Right cardiac atrium (tissue), 5 donors: ENCODE data around the gene MEF2A. TPM values are rescaled to one million over a fixed set of nuclear protein-coding genes. Genes with fewer than 3 reads are reported as not detected.

ENCODE experiments used
- ATAC-seq, 2 donors: fragments of 200-7000 bp; cut with Tn5 transposase; one replicate each; pipeline versions ENCODE4 v1.8.0 to v1.9.1; 2020; ENCODE audit warnings: moderate library complexity in 2 of 2, mild to moderate bottlenecking in 1 of 2
- DNase-seq, 3 donors: peaks; one replicate each; pipeline ENCODE4 v3.0.0-alpha.2; 2020
- H3K27ac ChIP-seq: one replicate; pipeline ENCODE4 v1.5.1; 2013; ENCODE audit warnings: mild to moderate bottlenecking, low read length, control low read depth, moderate library complexity
- H3K27me3 ChIP-seq: one replicate; pipeline ENCODE4 v1.6.1; 2013; ENCODE audit not compliant: control insufficient read depth, insufficient read depth
- H3K4me1 ChIP-seq: one replicate; pipeline ENCODE4 v1.6.1; 2013; ENCODE audit warnings: low read length; ENCODE audit not compliant: control insufficient read depth, insufficient read depth
- H3K4me3 ChIP-seq: one replicate; pipeline ENCODE4 v1.5.1; 2013; ENCODE audit warnings: low read length, control low read depth
- H3K9me3 ChIP-seq: one replicate; pipeline ENCODE4 v1.6.1; 2013; ENCODE audit warnings: low read length; ENCODE audit not compliant: control insufficient read depth
- WGBS: extraction: QIAGEN DNeasy Blood & Tissue Kit; methylation state at CpG from one replicate; pipeline ENCODE4 v1.1.7; 2013; 5-methylcytosine and 5-hydroxymethylcytosine counted together
- intact Hi-C, 4 donors: fragments of 100-400 bp; cut with DNase I; formaldehyde crosslinking; loops; one replicate each; pipeline versions ENCODE4 v1.11.0 to v1.14.0; 2022 to 2023
- polyA plus RNA-seq: library from polyadenylated mRNA; stranded (reverse); fragments of 200-250 nt; gene quantifications from one replicate; pipeline ENCODE4 v1.2.3, GENCODE V29; 2013
- total RNA-seq, 4 donors: library from RNA; stranded (reverse); fragmentation: NEBNext Ultra II Directional; extraction: Animal tissue kit (Norgen Biotek cat#: 25700); gene quantifications; one replicate each; pipeline ENCODE4 v1.2.1, GENCODE V29; 2021
- donor health status: healthy with polysubstance abuse.
- donor health status: DM: no; HTN: yes; CAD: no.
- donor health status: DM: no; HTN: no; CAD: no.
- donor health status: DM: no; HTN: yes; CAD: no; lungs with severe emphysema.
- donor health status: DM: yes; HTN: yes; CAD: no.

Gene MEF2A
- total and polyA plus RNA-seq, 5 donors, result 65.9 to 177 (median 172) TPM

DNA sequence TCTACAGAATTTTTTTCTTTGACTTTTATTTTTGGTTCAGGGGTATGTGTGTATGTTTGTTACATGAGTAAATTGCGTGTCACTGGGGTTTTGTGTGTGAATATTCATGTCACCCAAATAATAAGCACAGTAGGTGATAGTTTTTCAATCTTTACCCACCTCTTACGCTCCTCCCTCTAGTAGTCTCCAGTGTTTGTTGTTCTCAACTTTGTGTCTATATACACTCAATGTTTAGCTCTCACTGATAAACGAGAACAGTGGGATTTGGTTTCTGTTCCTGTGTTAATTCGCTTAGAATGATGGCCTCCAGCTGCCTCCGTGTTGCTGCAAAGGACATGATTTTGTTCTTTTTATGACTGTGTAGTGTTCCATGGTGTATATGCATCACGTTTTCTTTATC, 54.4 kb downstream of the MEF2A start:
- no peak overlapping the region for H3K4me3 ChIP-seq
- WGBS, result 78% methylated on average over 6 of the region's 6 CpGs
- no peaks in the 10 kb centered on the region for H3K27me3 ChIP-seq
- DNase-seq, result no peak
- H3K27ac ChIP-seq, result no peak overlapping the region
- ATAC-seq, result no peak
- no peaks in the 10 kb centered on the region for H3K9me3 ChIP-seq
- intact Hi-C loops, result no loop called here
- peaks cover 2% of the 10 kb centered on the region for H3K4me1 ChIP-seq

DNA sequence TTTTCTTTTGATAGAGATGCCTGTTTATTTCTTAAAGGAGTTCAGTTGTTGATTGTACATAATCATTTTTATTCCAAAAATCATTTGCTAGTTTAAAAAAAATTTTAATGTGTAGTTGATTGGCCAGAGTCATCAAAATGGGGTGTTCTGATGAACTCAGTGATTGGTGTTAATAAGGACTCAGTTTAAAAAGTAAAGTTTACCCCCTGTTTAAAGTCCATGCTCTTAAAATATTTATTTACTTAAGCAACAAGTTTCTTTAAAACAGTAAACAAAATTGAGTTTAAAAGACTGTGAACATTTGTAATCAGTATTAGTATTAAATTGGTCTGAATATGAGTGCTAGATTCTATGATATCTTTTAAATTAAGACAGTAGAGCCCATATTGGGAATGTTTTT, 56.0 kb downstream of the MEF2A start:
- ATAC-seq (no peak), DNase-seq (no peak)
- intact Hi-C loops, result no loop called here
- Histone ChIP-seq H3K27me3 (no peaks in the 10 kb centered on the region), H3K9me3 (no peaks in the 10 kb centered on the region), H3K4me1 (peaks cover 2% of the 10 kb centered on the region), H3K4me3 (no peak overlapping the region), H3K27ac (no peak overlapping the region)

DNA sequence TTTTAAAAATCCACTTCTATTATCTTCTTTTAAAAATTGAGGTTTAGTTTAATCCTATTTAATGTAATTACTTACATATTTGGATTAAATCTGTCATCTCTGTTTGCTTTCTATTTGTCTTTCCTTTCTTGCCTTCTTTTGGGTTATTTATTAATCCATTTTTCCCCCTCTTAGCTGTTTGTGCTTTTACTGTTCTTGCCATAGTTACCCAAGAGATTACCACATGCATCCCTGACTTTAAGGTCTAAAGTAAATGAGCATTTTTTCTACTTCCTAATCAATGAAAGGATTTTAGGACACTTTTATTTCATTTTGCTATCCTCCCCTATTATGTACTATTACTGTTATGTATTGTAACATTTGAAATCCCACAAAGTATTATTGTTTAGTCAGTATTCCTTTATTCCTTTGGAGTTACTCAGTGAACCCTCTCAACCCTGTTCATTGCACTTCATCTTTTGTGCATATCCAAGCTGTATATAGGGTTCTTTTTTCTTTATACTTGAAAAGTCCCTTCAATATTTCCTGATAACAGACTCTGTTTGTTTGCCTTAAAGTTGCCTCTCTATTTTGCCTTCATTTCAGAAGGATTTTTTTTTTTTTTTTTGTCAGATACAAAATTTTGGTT, 62.7 kb downstream of the MEF2A start:
- Histone ChIP-seq H3K9me3 (no peaks in the 10 kb centered on the region), H3K27ac (no peak overlapping the region), H3K4me1 (peaks cover 5% of the 10 kb centered on the region), H3K27me3 (no peaks in the 10 kb centered on the region), H3K4me3 (no peak overlapping the region)
- no peak for DNase-seq
- intact Hi-C loops, result no loop called here
- ATAC-seq, result no peak

DNA sequence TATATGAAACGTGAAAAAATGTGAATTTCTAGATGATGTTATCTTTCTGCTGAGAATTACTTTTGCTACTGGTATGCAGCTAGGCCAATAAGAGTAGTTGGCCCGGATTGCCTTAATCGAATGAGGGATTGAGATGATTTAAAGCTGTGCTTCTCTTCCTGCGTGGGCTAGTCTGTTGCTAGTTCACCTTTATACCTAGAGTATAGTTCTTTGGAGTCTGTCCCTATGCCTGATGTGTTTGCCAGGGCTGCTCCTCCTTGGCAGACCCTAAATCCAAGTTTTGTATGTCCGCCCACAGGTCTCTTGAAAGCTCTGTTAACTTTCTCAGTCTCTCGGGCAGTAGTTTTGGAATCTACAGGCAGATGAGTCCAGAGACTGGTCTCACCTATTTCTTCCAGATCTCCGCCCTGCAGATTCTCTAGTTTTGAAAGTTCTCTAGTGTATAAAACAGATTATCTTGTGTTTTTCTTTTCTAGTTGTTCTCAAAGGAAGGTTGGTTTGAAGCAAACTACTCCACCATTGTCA, 64.9 kb downstream of the MEF2A start:
- intact Hi-C loops, result no loop called here
- Histone ChIP-seq H3K4me1 (peaks cover 6% of the 10 kb centered on the region), H3K4me3 (no peak overlapping the region), H3K27me3 (no peaks in the 10 kb centered on the region), H3K9me3 (no peaks in the 10 kb centered on the region), H3K27ac (peak overlapping the region; percentile 86)
- 80% methylated on average over 7 of the region's 7 CpGs for WGBS
- DNase-seq (no peak), ATAC-seq (no peak)

DNA sequence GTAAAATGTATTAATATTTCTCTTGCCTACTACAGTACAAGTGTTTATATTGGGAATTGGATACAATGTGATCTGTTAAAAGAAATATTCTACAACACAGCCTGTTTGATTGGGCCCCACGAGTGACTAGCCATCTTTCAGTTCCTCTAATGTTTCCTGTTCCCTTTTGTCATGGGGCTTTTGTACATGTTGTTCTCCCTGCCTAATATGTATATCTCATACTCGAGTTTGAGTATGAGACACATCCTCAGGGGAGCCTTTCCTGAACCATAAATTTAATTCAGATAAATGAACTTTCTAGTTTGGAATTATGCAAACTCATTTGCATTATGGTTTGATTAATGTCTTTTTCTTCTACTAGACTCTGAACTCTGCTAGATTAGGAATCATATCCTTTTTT, 65.5 kb downstream of the MEF2A start:
- no peaks in the 10 kb centered on the region for H3K27me3 ChIP-seq
- peaks cover 6% of the 10 kb centered on the region for H3K4me1 ChIP-seq
- no peak overlapping the region for H3K4me3 ChIP-seq
- no peaks in the 10 kb centered on the region for H3K9me3 ChIP-seq
- peak in 1 of 3 donors; percentile 33 for DNase-seq
- ATAC-seq, result peak; percentile 61 to 65
- intact Hi-C loops, result no loop called here
- H3K27ac ChIP-seq, result no peak overlapping the region
- WGBS, result 2% methylated on average over 2 of the region's 2 CpGs

DNA sequence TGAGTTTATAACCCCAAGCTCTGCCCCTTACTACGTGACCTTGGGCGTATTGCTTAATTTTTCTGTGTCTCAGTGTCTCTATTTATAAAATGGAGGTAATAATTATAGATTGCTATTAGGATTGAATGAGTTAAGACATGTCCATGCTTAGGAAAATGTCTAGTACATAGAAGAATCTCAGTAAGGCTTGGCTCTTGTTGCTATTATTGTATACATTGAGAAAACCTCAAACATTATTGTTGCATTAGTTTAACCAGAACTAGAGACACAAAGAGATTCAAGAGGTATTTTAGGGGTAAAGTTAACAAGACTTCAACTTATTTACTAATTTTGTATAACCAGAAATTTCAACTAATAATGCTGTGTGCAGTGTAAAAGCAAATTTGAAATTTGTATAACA, 66.7 kb downstream of the MEF2A start:
- Histone ChIP-seq H3K4me1 (peaks cover 6% of the 10 kb centered on the region), H3K27ac (no peak overlapping the region), H3K4me3 (no peak overlapping the region), H3K9me3 (no peaks in the 10 kb centered on the region), H3K27me3 (no peaks in the 10 kb centered on the region)
- DNase-seq, result no peak
- 85% methylated on average over 2 of the region's 2 CpGs for WGBS
- intact Hi-C loops, result no loop called here
- ATAC-seq, result no peak

DNA sequence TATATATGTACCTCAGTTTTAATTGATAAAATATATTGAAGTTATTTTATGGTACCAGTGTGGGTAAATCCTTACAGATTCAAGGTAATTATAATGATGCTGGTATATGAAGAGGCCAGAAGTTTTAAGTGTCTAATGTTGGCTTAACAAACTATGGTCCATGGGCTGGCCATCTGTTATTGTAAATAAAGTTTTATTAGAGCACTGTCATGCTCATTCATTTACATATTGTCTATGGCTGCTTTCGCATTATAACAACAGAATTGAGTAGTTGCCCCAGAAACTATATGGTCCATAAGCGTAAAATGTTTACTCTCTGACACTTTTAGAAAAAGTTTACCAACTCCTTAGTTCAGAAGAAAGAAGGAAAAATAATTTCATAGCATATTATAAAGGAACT, 67.9 kb downstream of the MEF2A start:
- DNase-seq, result no peak
- Histone ChIP-seq H3K27ac (no peak overlapping the region), H3K9me3 (no peaks in the 10 kb centered on the region), H3K4me3 (no peak overlapping the region), H3K4me1 (peaks cover 6% of the 10 kb centered on the region), H3K27me3 (no peaks in the 10 kb centered on the region)
- WGBS, result 100% methylated on average over 2 of the region's 2 CpGs
- no peak for ATAC-seq
- intact Hi-C loops, result no loop called here

DNA sequence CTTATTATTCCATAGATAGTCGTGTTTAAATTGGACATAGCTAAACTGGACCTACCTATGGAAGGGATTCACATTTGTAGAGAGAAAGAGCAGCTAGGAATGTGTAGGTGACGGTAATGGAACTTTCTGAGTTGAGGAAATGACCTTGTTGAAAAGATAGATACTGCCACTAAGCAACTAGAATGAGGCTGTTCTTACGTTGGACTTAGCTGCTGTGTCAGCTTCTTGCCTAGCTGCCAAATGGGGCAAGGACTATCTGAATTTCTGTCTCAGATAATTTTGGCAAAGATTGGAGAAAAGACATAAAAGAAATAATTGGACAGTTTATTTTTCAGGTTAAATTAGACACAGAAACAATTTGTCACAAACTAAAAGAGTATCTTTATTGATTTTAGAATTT, 68.8 kb downstream of the MEF2A start:
- Histone ChIP-seq H3K4me3 (no peak overlapping the region), H3K4me1 (peaks cover 5% of the 10 kb centered on the region), H3K27me3 (no peaks in the 10 kb centered on the region), H3K27ac (no peak overlapping the region), H3K9me3 (no peaks in the 10 kb centered on the region)
- intact Hi-C loops, result no loop called here
- no peak for DNase-seq
- ATAC-seq, result peak in 1 of 2 donors; percentile 59
- 53% methylated on average over 3 of the region's 3 CpGs for WGBS

DNA sequence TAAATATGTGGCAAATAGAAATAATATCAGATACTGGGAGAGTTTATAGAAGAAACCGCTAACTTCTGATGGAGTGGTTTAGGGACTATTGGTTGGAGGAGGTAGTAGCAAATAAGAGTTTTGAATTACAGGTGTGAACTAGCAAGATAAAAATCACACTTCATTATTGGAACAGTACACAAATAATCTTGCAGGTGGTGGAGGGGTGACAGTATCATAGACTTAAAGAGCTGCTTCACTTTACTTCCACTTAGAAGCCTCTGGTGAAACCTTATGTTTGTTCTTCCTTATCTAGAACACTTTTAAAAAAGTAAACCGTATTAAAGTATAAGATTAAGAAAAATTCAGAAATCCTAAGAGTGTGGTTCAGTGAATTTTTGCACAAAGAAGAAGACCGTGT, 69.4 kb downstream of the MEF2A start:
- Histone ChIP-seq H3K4me1 (peaks cover 5% of the 10 kb centered on the region), H3K27me3 (no peaks in the 10 kb centered on the region), H3K9me3 (no peaks in the 10 kb centered on the region), H3K27ac (no peak overlapping the region), H3K4me3 (no peak overlapping the region)
- WGBS, result 90% methylated on average over 3 of the region's 3 CpGs
- ATAC-seq (no peak), DNase-seq (no peak)
- intact Hi-C loops, result no loop called here

DNA sequence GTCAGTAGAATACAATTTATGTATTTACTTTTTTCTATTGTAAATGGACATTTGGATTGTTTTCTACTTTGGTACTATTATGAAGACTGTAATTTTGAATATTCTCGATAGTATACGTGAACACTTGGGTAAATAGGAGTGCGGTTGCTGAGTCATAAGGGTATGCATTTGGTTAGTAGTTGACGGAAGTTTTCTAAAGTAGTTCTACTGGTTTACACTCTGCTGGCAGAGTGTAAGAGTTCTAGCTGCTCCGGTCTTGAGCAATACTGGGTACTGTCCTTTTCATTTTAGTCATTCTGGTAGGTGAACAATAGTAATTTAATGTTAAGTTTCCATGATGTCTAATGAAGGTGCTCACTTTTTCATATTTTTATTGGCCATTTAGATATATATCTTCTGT, 70.0 kb downstream of the MEF2A start:
- H3K4me1 ChIP-seq, result peaks cover 2% of the 10 kb centered on the region
- peak; percentile 17 to 28 for ATAC-seq
- 96% methylated on average over 5 of the region's 5 CpGs for WGBS
- DNase-seq, result no peak
- no peaks in the 10 kb centered on the region for H3K9me3 ChIP-seq
- no peak overlapping the region for H3K4me3 ChIP-seq
- H3K27ac ChIP-seq, result no peak overlapping the region
- no peaks in the 10 kb centered on the region for H3K27me3 ChIP-seq
- intact Hi-C loops, result no loop called here

DNA sequence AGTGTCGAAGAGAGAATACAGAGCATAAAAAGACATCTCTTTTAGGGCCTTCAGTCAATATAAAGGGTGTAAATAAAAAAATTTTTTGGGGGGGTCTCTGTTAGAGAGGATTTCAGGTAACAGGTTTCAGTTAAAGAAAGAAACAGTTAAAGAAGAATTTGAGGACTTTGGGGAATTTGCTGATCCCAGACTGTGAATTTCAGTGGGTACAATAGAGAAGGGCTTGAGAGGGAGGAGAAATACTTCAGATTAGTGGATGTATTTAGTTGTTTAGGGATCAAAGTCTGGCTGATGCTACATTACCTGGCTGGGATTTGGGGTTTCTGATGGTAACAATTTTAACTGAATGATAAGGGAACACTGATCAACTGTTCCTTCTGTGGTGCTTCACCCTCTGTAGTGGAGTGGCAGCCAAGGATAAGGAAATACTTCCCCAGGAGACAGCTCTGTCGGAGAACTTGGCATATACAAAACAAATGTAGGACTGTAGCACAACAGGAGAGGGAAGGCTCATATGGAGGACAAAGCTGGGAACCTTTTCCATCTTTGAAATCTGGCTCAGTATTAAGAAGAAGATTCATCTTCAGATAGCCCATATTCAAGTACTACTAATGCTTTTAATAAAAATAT, 79.2 kb downstream of the MEF2A start:
- Histone ChIP-seq H3K4me1 (peaks cover 2% of the 10 kb centered on the region), H3K4me3 (no peak overlapping the region), H3K9me3 (no peaks in the 10 kb centered on the region), H3K27ac (no peak overlapping the region), H3K27me3 (no peaks in the 10 kb centered on the region)
- DNase-seq, result no peak
- WGBS, result 60% methylated on average over 2 of the region's 2 CpGs
- intact Hi-C loops, result no loop called here
- peak; percentile 57 to 65 for ATAC-seq
